HG03520 (cell line): ENCODE measurements around the gene TET1.
"Not testable (repeated sequence)": the region's sequence is repeated elsewhere in the genome, so short reads cannot be mapped to it uniquely, and the experiment has no call there.

Experiments used
- ATAC-seq: cut with Tn5 transposase; IDR thresholded peaks from one replicate; pipeline ENCODE4 v1.9.1; 2021; ENCODE audit warnings: mild to moderate bottlenecking, moderate library complexity; ENCODE audit not compliant: unreplicated experiment

The TET1 gene

DNA sequence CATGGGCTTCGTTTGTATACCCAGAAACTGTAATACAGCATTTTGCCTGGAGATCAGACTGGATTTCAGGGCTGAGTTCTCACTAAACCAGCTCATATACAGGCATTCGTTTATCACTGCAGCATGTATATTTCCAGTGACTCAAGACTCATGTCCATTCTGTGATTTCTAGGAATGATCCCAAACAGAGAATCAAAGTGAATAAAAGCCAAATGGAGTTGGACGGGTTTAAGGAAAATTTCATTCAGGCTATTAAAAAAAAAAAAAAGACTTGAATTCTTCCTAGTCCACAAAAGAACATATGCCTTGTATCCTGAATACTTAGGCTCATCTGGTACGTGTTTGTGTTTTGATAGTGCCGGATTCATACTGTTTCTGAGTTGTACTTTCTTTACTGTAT, 46.8 kb downstream of the TET1 start:
- no peak for ATAC-seq

DNA sequence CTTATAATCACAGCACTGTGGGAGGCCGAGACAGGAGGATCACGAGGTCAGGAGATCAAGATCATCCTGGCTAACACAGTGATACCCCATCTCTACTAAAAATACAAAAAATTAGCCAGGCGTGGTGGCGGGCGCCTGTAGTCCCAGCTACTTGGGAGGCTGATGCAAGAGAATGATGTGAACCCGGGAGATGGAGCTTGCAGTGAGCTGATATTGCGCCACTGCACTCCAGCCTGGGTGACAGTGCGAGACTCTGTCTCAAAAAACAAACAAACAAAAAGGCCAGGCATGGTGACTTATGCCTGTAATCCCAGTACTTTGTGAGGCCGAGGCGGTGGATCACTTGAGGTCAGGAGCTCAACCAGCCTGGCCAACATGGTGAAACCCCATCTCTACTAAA, 49.9 kb downstream of the TET1 start:
- ATAC-seq: not testable (repeated sequence)

DNA sequence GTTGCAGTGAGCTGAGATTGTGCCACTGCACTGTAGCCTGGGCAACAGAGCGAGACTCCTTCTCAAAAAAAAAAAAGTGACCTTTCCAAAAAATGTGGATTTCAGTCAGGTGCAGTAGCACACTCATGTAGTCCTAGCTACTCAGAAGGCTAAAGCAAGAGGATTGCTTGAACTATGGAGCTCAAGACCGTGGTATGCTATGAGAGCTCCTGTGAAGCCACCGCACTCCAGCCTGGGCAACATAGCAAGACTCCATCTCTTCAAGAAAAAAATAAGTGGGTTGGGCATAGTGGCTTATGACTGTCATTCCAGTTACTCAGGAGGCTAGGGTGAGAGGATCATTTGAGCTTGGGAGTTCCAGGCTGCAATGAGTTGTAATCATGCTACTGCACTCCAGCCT, 51.1 kb downstream of the TET1 start:
- ATAC-seq: no peak

DNA sequence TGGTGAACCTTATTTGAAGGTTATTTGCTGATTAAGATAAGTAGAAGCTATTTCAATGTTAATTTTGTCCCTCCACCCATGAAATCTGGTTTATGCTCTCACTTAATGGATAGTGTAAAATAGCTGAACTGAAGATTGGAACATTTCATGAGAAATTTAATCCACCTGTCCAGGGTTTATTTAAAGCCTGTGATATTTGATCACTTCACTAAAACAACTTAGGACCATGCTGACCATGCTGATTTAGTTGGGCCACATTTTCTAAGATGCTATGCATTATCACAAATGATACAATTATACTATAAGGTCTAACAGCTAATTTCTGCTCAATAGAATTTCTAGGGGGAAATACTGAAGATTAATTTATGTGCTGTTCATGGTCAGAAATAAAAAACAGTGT, 53.8 kb downstream of the TET1 start:
- ATAC-seq: not testable (repeated sequence)

DNA sequence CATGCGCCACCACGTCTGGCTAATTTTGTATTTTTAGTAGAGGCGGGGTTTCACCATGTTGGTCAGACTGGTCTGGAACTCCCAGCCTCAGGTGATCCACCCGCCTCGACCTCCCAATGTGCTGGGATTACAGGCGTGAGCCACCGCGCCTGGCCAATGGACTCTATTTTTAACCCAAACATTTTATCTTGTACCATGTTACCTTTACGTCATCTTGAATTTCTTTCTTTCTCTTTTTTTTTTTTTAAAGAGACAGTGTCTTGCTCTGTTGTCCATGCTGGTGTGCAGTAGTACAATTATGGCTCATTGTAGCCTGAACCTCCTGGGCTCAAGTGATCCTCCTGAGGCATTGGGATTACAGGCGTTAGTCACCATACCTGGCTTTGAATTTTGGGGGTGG, 57.6 kb downstream of the TET1 start:
- not testable (repeated sequence) for ATAC-seq

DNA sequence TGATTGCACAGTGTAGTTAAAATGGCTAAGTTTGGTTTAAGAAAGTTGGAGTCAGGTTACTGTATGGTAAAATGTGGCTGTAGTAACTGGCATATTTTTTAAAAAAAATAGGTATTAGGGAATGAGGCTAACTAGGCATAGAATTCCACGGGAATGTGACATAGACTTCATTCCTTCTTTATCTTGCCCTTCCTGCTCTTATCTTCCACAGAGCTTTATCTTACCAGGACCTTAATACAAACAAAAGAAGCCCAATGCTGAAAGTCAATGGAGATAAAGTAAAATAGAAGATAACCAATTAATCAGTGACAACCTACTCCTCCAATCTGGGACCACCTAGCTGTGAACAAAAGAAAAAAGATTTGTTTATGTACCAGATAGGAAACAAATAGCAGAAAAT, 58.1 kb downstream of the TET1 start:
- no peak for ATAC-seq

DNA sequence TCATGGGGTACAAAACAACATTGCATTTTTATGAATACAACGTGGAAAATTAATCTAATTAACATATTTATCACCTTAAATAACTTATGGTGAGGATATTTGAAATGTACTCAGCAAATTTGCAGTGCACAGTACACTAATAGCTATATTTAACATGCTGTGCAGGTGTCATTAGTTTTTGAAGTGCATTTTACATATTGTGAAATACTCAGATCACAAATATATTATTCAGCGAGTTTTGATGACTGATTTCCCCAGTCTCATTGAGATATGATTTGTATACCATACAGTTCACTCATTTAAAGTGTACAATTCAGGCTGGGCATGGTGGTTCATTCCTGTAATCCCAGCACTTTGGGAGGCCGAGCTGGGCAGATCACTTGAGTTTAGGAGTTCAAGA, 59.5 kb downstream of the TET1 start:
- no peak for ATAC-seq

DNA sequence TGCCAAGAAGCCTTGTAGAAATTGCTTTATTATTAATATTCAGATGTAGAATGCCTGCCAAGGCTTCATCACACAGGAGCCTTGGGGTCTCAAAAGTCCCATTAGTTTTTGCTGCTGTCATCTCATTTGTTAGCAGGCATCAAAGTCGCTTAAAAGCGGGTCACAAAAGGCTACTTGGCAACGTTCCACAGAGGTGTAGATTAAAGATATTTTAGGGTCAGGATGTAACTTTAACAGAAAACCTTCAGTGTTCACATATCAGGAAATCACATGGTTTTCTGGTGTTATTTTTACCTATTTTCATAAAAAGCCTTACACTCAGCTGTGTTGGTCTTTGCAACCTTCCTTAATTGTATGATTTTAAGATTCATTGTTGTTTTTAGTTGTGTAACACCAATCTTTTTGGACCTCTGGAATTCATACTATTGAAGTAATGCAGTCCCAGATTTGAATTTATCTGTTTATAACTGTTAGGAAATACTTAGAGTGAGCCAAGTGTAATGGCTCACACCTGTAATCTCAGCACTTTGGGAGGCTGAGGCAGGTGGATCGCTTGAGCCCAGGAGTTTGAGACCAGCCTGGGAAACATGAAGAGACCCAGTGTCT, 65.3 kb downstream of the TET1 start:
- no peak for ATAC-seq

DNA sequence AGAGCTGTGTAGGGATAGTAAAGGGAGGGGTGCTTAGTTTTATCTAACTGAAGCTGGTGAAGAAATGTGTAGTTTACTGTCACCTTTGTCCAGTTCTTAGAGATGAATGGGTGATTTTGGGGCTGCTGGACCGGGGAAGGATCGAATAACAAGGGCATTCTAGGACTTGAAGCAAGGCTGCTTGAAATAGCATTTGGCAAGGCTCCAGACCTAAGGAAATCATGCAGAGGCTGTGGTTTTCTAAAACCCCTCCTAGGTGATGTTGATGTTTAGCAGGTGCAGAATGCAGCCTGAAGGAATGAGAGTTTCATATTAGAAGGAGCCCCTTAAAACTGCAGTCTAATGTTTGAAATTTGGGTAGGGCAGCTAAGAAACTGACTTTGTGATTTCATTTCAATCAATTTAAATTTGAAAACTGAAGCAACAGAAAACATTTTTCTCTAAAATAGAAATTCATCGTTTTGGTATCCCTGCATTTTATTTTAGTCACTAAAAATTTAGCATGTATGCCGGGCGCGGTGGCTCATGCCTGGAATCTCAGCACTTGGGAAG, 68.5 kb downstream of the TET1 start:
- no peak for ATAC-seq

DNA sequence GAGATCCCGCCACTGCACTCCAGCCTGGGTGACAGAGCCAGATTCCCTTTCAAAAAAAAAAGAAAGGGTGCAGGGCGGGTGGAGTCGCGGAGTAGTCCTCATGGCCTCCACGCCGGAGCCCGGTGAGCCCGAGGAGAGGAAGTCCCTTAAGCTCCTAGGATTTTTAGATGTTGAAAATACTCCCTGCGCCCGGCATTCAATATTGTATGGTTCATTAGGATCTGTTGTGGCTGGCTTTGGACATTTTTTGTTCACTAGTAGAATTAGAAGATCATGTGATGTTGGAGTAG, 72.1 kb downstream of the TET1 start:
- not testable (repeated sequence) for ATAC-seq

DNA sequence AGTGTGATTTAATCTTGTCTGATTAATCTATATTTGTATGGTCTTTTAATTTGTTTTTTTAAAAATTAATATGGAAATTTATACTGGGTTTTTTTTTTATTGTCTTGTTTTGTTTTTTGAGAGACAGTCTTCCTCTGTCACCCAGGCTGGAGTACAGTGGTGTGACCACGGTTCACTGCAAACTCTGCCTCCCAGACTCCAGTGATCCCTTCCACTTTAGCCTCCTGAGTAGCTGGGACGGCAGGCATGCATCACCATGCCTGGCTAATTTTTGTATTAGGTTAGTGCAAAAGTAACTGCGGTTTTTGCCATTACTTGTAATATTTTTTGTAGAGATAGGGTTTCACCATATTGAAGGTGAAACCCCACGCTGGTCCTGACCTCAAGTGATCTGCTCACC, 73.1 kb downstream of the TET1 start:
- ATAC-seq: no peak

DNA sequence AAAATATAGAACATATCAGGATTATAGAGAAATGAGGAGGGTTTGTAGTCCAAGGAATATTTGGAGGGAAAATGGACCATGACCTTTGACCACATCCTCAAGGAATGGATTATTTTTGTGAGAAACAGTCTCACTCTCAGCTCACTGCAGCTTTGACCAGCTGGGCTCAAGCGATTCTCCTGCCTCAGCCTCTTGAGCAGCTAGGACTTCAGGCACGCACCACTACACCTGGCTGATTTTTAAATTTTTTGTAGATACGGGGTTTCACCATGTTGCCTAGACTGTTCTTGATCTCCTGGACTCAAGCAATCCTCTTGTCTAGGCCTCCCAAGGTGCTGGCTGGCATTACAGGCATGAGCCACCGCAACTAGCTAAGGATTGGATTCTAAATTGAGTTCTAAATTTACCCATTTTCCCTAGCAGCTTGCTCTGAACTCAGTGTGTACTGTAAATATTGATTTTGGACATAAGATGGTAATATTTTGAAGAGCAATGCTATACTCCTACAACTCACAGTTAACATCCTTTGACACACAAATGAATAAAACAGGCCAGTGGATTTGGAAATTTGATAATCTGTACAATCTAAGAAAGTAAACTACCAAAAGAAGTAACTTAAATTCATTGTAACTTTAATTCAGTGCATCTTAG, 73.8 kb downstream of the TET1 start:
- ATAC-seq: no peak

DNA sequence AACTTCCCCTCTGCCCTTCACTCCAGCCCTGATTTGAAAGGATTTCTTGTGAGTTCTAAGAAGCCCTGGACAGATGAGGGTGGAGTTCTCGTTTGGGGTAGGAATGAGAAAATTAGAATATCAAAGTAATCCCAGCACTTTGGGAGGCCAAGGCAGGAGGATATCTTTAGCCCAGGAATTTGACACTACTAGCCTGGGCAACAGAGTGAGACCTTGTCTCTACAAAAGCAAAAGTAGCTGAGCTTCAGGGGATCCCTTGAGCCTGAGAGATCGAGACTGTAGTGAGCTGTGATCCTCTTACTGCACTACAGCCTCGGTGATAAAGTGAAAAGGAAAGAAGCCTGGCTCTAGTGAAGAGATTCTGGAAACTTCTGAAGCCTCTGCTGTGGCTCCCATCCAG, 76.2 kb downstream of the TET1 start:
- ATAC-seq: no peak

DNA sequence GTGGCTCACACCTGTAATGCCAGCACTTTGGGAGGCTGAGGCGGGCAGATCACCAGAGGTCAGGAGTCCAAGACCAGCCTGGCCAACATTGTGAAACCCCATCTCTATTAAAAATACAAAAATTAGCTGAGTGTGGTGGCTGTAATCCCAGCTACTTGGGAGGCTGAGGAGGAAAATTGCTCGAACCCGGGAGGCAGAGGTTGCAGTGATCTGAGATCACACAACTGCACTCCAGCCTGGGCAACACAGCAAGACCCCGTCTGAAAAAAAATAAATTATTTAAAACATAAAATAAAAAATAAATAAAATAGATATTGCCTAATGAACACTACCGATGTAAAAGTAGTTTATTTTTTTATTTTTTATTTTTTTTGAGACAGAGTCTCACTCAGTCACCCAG, 83.4 kb downstream of the TET1 start:
- ATAC-seq: not testable (repeated sequence)

DNA sequence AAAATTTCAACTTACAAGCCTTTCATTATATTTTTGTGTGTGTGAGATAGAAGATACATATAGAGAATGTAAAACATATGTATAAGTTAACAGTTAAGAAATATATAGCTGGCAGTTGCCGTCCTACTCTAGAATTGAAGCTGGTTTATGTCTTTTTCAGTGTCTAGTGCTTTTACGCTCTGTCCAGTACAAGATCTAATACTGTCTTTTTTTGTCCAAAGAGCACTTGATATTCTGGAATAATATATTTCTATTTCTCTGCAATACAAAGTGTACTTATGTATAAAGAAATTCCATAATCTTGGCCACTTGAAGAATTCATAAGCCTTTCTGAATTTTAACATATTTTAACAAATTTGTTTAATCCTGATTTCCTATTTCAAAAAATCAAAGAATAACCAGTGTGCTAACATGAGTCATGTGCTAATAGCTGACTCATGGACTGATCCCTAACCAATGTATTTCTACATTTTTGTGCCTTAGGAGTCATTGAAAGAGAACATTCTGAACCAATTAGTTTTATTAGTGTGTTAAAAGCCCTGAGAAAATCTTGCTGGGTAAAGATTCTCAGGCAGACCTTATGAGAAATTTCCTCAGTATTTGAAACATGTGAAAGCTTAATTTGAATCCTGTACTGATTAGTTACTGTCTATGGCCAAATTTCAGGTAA, 87.7 kb downstream of the TET1 start:
- ATAC-seq: no peak

DNA sequence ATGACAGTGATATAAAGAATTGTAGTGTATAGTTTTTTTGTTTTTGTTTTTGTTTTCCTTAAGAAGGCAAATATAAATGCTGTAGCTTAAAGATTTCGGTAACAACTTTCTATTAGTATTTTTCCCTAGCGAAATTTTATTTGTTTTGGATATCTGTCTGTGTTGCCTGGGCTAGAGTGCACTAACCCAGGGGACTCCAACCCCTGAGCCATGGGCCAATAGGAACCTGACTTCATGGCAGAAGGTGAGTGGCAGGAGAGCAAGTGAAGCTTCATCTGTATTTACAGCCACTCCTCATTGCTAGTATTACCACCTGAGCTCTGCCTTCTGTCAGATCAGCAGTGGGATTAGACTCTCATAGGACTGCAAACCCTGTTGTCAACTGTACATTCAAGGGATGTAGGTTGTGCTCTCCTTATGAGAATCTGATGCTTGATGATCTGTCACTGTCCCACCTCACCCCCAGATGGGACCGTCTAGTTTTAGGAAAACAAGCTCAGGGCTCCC, 95.5 kb downstream of the TET1 start:
- ATAC-seq: no peak

DNA sequence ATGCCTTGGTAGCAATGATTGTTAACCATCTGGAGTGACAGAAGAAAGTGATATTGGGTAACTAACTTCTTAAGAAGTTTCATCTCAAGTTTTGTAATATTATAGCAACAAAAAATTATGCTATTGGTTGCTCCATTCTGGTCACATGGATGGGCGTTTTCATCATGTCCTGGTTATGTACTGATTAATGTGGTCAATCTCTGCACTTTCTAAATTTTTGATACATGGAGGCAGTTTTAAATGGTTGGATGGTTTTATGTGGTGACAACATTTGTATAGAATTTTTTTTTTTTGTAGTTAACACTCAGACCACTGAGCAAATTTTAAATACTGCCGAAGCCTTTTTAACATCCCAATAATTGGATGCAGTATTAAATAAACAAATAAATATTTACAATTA, 105.7 kb downstream of the TET1 start:
- no peak for ATAC-seq

DNA sequence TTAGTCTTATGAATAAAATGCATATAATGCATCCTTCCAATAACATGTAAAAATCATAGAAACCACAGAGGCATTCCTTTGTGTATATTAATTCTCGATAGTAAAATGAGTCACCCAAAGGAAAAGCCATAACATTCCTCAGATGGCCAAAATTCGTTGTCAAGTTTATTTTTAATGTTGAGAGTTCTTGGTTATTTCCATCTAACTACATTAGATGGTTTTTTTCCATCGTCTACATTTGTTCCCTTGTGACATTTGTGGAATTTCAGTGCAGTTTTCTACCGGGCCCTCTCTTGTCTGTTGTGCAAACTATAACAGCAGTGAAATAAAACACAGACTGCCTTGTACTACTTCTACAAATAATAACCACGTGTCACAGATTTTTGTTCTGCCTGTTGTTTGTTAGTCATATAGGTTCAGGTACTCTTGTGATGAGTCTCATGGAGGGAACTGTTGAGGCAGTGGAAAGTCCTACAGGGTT, 106.2 kb downstream of the TET1 start:
- no peak for ATAC-seq

DNA sequence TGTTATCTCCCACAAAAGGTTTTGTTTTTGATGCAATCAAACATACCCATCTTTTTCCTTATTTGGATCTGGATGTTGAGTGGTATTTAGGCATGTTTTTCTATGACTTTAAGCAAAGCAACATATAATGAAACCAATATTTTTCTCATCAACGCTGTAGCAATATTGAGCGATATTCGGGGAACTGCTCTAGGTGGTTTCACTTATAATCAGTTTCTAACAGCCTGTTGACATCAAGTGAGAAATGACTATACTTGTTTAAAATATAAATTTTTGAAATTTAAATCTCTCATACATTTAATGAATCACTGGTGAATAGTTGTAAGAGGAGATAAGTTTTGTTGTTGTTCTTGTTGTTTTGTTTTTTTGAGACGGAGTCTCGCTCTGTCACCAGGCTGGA, 108.1 kb downstream of the TET1 start:
- ATAC-seq: no peak

DNA sequence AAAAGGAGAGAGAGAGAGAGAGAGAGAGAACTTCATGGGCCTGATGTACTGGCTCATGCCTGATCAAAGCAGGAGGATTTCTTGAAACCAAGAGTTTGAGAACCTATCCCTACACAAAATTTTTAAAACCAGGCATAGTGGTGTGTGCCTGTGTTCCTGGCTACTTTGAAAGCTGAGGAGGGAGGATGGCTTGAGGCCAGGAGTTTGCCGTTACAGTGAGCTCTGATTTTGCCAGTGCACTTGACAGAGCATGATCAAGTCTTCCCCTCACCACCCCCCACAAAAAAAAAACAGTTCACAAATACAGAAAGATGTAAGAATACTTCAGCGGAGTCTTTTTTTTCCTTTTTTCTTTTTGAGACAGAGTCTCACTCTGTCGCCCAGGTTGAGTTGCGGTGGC, 108.8 kb downstream of the TET1 start:
- ATAC-seq: no peak

DNA sequence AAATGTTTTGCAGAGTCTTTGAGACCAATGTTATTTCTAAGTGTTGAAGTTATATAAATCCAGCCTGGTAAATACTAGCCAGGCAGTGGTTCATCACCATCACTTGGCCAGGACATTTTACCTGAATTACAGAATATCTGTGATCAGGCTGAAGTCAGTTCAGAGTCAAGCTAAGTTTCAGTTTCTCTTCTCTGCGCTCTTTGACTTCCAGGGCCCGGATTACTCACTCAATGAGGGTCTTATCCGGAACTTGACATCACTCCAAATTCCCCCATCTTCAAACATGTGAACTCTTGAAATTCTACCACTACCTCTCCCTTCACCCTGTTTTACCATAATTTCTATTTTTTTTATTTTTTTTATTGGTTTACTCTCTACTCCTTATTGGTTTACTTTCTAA, 124.3 kb downstream of the TET1 start:
- no peak for ATAC-seq

DNA sequence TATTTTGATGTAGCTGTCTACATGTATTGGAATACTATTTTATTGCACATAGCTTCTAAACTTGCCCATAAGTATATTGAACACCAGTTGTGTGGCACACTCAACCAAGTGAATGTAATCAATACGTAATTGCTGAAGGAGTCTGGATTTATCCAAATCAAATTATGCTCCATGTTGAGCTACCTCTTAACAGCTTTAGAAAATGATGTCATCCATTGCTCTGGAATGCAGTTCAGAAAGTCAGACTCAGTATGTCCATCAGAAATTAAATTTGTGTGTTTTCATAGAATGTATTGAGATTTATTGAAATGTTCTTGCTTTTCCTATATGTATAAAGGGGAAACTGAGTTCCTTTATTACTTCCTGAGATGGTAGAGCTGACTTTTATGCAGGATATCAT, 135.9 kb downstream of the TET1 start:
- ATAC-seq: no peak
